ENCODE results near the gene DUOXA2. TPM values are rescaled to one million over a fixed set of nuclear protein-coding genes. Genes with fewer than 3 reads are reported as not detected.

DUOXA2 gene
- total RNA-seq, 4 donors from 2014 or later: not detected

DNA sequence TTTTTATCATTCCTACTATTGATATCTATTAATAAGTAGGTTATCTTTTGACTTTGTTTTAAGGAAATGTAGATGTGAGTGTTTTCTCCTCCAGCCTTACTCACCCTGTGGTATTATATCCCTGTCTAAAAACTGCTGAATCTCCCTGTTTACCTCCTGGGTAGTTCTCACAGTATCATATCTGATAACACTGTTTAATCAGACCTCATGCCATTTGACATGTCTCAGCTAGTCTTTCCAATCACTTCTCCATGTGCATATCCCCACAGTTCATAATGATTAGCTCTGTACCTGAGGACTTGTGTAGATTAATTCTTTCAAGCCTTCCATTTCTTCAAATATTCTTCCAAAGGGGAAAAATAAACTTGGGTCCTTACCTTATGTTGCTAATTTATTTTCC, 30.9 kb upstream of the DUOXA2 start:
- intact Hi-C loops (cut with DNase I; ENCODE audit: low total_unique reads): no loop called here
- Histone ChIP-seq H3K27me3 (no peaks in the 10 kb centered on the region), H3K4me1 (no peaks in the 10 kb centered on the region), H3K4me3 (no peak overlapping the region), H3K36me3 (no peaks in the 10 kb centered on the region), H3K27ac (no peak overlapping the region), H3K9me3 (no peaks in the 10 kb centered on the region)
- TF ChIP-seq, protein P1, sequence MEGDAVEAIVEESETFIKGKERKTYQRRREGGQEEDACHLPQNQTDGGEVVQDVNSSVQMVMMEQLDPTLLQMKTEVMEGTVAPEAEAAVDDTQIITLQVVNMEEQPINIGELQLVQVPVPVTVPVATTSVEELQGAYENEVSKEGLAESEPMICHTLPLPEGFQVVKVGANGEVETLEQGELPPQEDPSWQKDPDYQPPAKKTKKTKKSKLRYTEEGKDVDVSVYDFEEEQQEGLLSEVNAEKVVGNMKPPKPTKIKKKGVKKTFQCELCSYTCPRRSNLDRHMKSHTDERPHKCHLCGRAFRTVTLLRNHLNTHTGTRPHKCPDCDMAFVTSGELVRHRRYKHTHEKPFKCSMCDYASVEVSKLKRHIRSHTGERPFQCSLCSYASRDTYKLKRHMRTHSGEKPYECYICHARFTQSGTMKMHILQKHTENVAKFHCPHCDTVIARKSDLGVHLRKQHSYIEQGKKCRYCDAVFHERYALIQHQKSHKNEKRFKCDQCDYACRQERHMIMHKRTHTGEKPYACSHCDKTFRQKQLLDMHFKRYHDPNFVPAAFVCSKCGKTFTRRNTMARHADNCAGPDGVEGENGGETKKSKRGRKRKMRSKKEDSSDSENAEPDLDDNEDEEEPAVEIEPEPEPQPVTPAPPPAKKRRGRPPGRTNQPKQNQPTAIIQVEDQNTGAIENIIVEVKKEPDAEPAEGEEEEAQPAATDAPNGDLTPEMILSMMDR (IDR thresholded peaks at IDR 0.05): no peak
- no peak for TF ChIP-seq POLR2A (IDR thresholded peaks at IDR 0.05)
- DNase-seq: no peak

DNA sequence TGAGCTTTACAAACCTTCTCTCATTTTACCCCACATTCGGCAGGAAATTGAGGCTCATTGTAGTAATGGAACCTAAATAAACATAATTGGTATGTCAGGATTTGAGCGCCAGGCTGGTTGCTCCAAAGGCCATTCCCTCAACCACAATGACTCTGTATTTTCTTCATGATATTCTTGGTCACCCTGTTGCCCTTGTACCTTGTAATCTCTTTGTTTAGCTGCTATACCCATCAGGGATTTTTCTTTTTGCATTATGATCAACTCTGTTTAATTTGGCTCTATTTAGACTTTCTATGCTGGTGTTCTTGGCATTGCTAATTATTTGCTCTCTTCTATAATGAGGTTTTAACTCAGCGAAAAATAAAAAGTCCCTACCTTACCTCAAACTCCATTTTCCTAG, 30.0 kb upstream of the DUOXA2 start:
- no peaks in the 10 kb centered on the region for H3K27me3 ChIP-seq
- no peak overlapping the region for H3K4me3 ChIP-seq
- TF ChIP-seq, protein P1 (IDR thresholded peaks at IDR 0.05): no peak
- TF ChIP-seq POLR2A (IDR thresholded peaks at IDR 0.05): no peak
- no peaks in the 10 kb centered on the region for H3K4me1 ChIP-seq
- intact Hi-C loops (cut with DNase I; ENCODE audit: low total_unique reads): no loop called here
- DNase-seq: no peak
- no peaks in the 10 kb centered on the region for H3K9me3 ChIP-seq
- H3K27ac ChIP-seq: no peak overlapping the region
- H3K36me3 ChIP-seq: no peaks in the 10 kb centered on the region

DNA sequence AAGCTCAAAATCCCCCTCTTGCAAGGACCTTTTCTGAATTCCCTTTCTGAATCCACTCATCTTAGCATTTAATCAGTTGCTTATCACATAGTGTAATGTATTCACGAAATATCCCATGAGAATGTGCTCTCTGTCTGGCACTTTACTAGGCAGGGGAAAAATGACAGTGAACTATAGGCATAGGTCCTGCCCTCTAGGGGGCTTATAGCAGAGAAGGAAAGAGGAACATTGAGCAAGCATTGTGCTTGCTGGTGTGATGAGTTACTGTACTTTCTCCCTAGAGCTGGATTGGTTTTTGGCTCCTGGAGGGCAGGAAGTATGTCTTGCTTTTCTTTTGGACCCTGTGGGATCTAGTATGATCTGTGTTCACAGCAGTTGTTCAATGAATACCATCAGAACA, 26.6 kb upstream of the DUOXA2 start:
- no peak for TF ChIP-seq POLR2A (IDR thresholded peaks at IDR 0.05)
- TF ChIP-seq, protein P1 (IDR thresholded peaks at IDR 0.05): no peak
- intact Hi-C loops (cut with DNase I; ENCODE audit: low total_unique reads): no loop called here
- no peak for DNase-seq
- no peaks in the 10 kb centered on the region for H3K36me3 ChIP-seq
- no peaks in the 10 kb centered on the region for H3K9me3 ChIP-seq
- H3K4me3 ChIP-seq: no peak overlapping the region
- H3K27me3 ChIP-seq: no peaks in the 10 kb centered on the region
- no peak overlapping the region for H3K27ac ChIP-seq
- H3K4me1 ChIP-seq: no peaks in the 10 kb centered on the region

DNA sequence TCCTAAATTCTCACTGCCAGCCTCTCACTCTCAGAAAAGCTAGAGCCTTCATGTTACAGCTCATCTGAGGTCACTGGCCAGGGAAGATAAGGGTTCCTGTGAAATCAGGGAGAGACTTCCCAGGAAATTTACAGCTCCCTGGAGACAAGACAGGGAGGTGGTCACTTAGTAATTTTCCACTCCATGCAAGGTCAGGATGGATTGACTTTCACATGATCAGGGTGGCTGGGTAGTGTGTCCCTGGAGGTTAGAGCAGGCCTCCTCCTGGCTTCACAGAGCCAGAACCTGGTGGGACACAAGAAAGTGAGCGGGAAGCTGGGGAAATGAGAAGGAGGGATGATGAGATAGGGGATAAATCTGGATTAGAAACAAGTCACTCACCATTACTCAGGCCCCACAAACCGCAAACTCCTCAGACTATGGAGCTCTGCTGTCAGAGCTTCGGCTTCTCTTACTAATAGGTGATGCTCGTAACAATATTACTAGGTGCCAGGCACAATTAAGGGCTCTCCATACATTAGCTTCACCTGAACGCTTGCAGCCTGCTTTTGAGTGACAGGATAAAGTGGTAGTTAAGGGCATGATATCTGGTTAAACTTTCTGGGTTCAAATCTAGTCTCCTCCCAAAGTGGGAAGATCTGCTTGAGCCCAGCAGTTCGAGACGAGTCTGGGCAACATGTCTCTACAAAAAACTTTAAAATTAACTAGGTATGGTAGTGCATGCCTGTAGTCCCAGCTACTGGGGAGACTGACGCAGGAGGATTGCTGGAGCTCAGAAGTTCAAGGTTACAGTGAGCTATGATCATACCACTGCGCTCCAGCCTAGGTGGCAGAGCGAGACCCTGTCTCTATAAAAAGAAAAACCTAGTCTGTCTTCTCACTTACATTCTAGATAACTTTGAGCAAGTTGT, 25.1 kb upstream of the DUOXA2 start:
- Histone ChIP-seq H3K27me3 (no peaks in the 10 kb centered on the region), H3K36me3 (no peaks in the 10 kb centered on the region), H3K27ac (no peak overlapping the region), H3K4me3 (no peak overlapping the region), H3K4me1 (no peaks in the 10 kb centered on the region), H3K9me3 (no peaks in the 10 kb centered on the region)
- intact Hi-C loops (cut with DNase I; ENCODE audit: low total_unique reads): no loop called here
- TF ChIP-seq, protein P1 (IDR thresholded peaks at IDR 0.05): no peak
- no peak for TF ChIP-seq POLR2A (IDR thresholded peaks at IDR 0.05)
- DNase-seq: no peak

DNA sequence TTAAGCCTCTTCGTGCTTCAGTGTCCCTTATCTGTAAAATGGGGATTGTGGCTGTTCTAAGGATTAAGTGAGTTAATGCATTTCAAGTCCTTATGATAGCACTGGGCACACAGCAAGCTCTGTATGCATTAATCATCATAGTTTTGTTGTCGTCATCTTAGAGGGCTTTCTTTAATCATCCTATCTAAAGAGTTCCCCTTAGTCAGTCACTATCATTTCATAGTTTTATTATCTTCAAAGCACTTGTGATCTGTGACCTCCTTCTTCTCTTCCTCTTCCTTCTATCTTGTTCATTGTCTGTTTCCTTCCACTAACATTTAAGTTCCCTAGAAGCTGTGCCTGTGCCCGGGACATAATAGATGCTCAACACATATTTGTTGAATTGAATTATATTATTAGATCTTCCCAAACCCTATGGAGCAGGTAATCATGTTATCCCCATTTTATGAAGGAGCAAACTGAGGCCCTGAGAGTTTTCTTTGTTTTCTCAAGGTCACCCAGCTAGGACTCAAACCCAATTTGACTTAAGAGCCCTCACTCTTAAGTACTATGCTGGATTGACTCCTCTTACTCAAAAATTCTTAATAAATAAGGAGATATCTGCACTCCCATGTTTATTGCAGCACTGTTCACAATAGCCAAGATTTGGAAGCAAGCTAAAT, 24.3 kb upstream of the DUOXA2 start:
- no peak overlapping the region for H3K27ac ChIP-seq
- intact Hi-C loops (cut with DNase I; ENCODE audit: low total_unique reads): no loop called here
- H3K9me3 ChIP-seq: no peaks in the 10 kb centered on the region
- no peaks in the 10 kb centered on the region for H3K36me3 ChIP-seq
- H3K4me1 ChIP-seq: no peaks in the 10 kb centered on the region
- no peak for TF ChIP-seq POLR2A (IDR thresholded peaks at IDR 0.05)
- TF ChIP-seq, protein P1 (IDR thresholded peaks at IDR 0.05): no peak
- no peak for DNase-seq
- H3K27me3 ChIP-seq: no peaks in the 10 kb centered on the region
- no peak overlapping the region for H3K4me3 ChIP-seq
